Measurements from ENCODE around the gene NCOA5.

NCOA5 gene

GRCh38 chr20:46112430-46113112 is 22.8 kb upstream of the NCOA5 start:
- DNase-seq (ENCODE audit: low read depth), result no peak
- no peak overlapping the region for H3K4me3 ChIP-seq (ENCODE audit: low read depth, low read length)
- TF ChIP-seq CTCF (conservative IDR thresholded peaks at IDR 0.05; ENCODE audit: low read depth, low read length), result no peak

GRCh38 chr20:46111836-46112212 is 22.1 kb upstream of the NCOA5 start:
- no peak for TF ChIP-seq CTCF (conservative IDR thresholded peaks at IDR 0.05; ENCODE audit: low read depth, low read length)
- DNase-seq (ENCODE audit: low read depth), result no peak
- H3K4me3 ChIP-seq (ENCODE audit: low read depth, low read length), result no peak overlapping the region

GRCh38 chr20:46111028-46111835 is 21.5 kb upstream of the NCOA5 start:
- no peak for TF ChIP-seq CTCF (conservative IDR thresholded peaks at IDR 0.05; ENCODE audit: low read depth, low read length)
- no peak overlapping the region for H3K4me3 ChIP-seq (ENCODE audit: low read depth, low read length)
- no peak for DNase-seq (ENCODE audit: low read depth)

GRCh38 chr20:46108976-46109375 is 19.2 kb upstream of the NCOA5 start:
- TF ChIP-seq CTCF (conservative IDR thresholded peaks at IDR 0.05; ENCODE audit: low read depth, low read length), result no peak
- H3K4me3 ChIP-seq (ENCODE audit: low read depth, low read length), result no peak overlapping the region
- DNase-seq (ENCODE audit: low read depth), result no peak

GRCh38 chr20:46108435-46108841 is 18.7 kb upstream of the NCOA5 start:
- no peak overlapping the region for H3K4me3 ChIP-seq (ENCODE audit: low read depth, low read length)
- DNase-seq (ENCODE audit: low read depth), result no peak
- TF ChIP-seq CTCF (conservative IDR thresholded peaks at IDR 0.05; ENCODE audit: low read depth, low read length), result no peak

GRCh38 chr20:46107061-46107460 is 17.3 kb upstream of the NCOA5 start:
- no peak overlapping the region for H3K4me3 ChIP-seq (ENCODE audit: low read depth, low read length)
- no peak for DNase-seq (ENCODE audit: low read depth)
- TF ChIP-seq CTCF (conservative IDR thresholded peaks at IDR 0.05; ENCODE audit: low read depth, low read length), result no peak

Data from choroid plexus epithelial cell (primary cell).